Endothelial cell of hepatic sinusoid (primary cell): ENCODE data around the gene PBX3.
"Not testable (repeated sequence)": the region's sequence is repeated elsewhere in the genome, so short reads cannot be mapped to it uniquely, and the experiment has no call there.

Experiments
- in situ Hi-C: cut with HindIII; loops from 2 replicates; pipeline ENCODE4 v1.10.0; 2017; ENCODE audit warnings: low sequenced_read_pairs

The PBX3 gene

GRCh38 chr9:125774106-125774505 is 26.9 kb downstream of the PBX3 start:
- in situ Hi-C loops = no loop called here

GRCh38 chr9:125776789-125777188 is 29.6 kb downstream of the PBX3 start:
- in situ Hi-C loops = not testable (repeated sequence)

- in situ Hi-C loops = not testable (repeated sequence)
Measured at GRCh38 chr9:125778538-125779219, 31.5 kb downstream of the PBX3 start.

- in situ Hi-C loops = not testable (repeated sequence)
Measured at GRCh38 chr9:125779220-125779565, 32.0 kb downstream of the PBX3 start.

- in situ Hi-C loops = no loop called here
Measured at GRCh38 chr9:125782718-125783117, 35.5 kb downstream of the PBX3 start.

- in situ Hi-C loops = no loop called here
Measured at GRCh38 chr9:125784286-125785049, 37.3 kb downstream of the PBX3 start.

GRCh38 chr9:125785248-125785751 is 38.1 kb downstream of the PBX3 start:
- in situ Hi-C loops = no loop called here

GRCh38 chr9:125787715-125788114 is 40.5 kb downstream of the PBX3 start:
- in situ Hi-C loops = no loop called here

- in situ Hi-C loops = no loop called here
Measured at GRCh38 chr9:125789196-125789595, 42.0 kb downstream of the PBX3 start.

- in situ Hi-C loops = no loop called here
Measured at GRCh38 chr9:125794708-125795107, 47.5 kb downstream of the PBX3 start.

- in situ Hi-C loops = no loop called here
Measured at GRCh38 chr9:125795970-125796596, 48.9 kb downstream of the PBX3 start.

GRCh38 chr9:125797930-125798329 is 50.8 kb downstream of the PBX3 start:
- in situ Hi-C loops = no loop called here

GRCh38 chr9:125803526-125803925 is 56.4 kb downstream of the PBX3 start:
- in situ Hi-C loops = no loop called here

- in situ Hi-C loops = no loop called here
Measured at GRCh38 chr9:125805057-125805456, 57.9 kb downstream of the PBX3 start.

GRCh38 chr9:125805586-125805985 is 58.4 kb downstream of the PBX3 start:
- in situ Hi-C loops = no loop called here

- in situ Hi-C loops = no loop called here
Measured at GRCh38 chr9:125807079-125807478, 59.9 kb downstream of the PBX3 start.

GRCh38 chr9:125810161-125810560 is 63.0 kb downstream of the PBX3 start:
- in situ Hi-C loops = no loop called here

- in situ Hi-C loops = no loop called here
Measured at GRCh38 chr9:125811002-125811401, 63.8 kb downstream of the PBX3 start.

GRCh38 chr9:125812403-125812802 is 65.2 kb downstream of the PBX3 start:
- in situ Hi-C loops = no loop called here

GRCh38 chr9:125815568-125815967 is 68.4 kb downstream of the PBX3 start:
- in situ Hi-C loops = no loop called here

GRCh38 chr9:125816321-125816720 is 69.1 kb downstream of the PBX3 start:
- in situ Hi-C loops = no loop called here
